Esophagus squamous epithelium (tissue), 4 donors: ENCODE results near the gene REV1.

Source experiments
- POLR2A ChIP-seq, 4 donors: fragments of 450-650 bp; IDR thresholded peaks; one replicate each; pipeline ENCODE4 v1.6.1; 2017; ENCODE audit warnings: antibody characterized with exemption in 4 of 4, mild to moderate bottlenecking in 4 of 4, moderate library complexity in 3 of 4
- TF ChIP-seq, protein P1 (sequence below), 6 experiments: fragments of 450-650 bp in 4 of 6; fragments of 200-600 bp in 2 of 6; sonication (generic) in 2 of 6; IDR thresholded peaks; one replicate each; pipeline ENCODE4 v1.5.1; 2016 to 2019; ENCODE audit warnings: antibody characterized with exemption in 6 of 6, mild to moderate bottlenecking in 4 of 6, moderate library complexity in 4 of 6

DNA sequence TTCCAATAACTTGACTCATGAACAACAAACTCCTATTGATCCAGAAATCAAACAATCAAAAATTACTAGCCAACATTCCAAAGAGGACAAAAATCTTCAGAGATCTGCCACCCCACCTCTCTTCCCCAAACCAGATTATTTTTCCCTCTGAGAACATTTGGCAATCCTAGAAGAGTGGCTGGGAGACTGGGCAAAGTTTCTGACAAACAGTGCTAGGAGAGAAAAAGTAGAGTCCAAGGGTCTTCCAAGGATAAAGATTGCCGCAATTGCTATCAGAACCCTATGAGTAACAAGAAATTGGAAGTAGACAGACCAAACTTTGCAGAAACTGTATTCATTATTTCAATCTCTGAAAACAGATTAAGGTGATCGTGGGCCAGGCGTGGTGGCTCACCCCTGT lies 22.4 kb downstream of the REV1 start:
- TF ChIP-seq POLR2A (IDR thresholded peaks at IDR 0.05), result no peak
- TF ChIP-seq, protein P1, sequence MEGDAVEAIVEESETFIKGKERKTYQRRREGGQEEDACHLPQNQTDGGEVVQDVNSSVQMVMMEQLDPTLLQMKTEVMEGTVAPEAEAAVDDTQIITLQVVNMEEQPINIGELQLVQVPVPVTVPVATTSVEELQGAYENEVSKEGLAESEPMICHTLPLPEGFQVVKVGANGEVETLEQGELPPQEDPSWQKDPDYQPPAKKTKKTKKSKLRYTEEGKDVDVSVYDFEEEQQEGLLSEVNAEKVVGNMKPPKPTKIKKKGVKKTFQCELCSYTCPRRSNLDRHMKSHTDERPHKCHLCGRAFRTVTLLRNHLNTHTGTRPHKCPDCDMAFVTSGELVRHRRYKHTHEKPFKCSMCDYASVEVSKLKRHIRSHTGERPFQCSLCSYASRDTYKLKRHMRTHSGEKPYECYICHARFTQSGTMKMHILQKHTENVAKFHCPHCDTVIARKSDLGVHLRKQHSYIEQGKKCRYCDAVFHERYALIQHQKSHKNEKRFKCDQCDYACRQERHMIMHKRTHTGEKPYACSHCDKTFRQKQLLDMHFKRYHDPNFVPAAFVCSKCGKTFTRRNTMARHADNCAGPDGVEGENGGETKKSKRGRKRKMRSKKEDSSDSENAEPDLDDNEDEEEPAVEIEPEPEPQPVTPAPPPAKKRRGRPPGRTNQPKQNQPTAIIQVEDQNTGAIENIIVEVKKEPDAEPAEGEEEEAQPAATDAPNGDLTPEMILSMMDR (IDR thresholded peaks at IDR 0.05), result no peak
